ENCODE measurements around the gene FMC1.
"Not testable (repeated sequence)": the region's sequence is repeated elsewhere in the genome, so short reads cannot be mapped to it uniquely, and the experiment has no call there.

Gene FMC1

DNA sequence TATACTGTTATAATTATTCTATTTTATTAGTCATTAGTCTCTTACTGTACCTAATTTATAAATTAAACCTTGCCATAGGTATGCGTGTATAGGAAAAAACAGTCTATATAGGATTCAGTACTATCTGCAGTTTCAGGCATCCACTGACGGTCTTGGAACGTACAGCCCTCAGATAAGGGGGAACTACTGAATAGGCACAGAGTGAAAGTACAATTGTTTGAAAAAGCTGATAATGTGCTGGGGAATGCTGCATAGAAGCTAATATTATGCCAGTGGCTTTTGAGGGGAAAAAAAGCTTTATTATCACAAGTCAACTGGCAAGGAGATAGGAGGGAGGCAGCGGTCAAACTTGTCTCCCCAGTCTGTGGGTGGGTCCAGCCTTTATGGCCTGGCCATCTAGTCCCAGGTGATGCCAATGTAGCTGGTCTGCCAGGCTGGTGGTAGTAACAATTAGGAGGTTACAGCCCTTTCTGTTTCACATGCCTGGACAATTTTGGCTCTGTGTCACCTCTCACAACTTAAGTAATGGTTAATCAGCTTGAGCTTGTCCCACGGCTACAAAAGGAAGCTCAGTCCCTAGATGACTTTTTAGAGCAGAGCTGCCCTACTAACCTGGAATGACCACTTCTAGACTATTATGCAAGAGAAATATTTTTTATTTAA is 8.3 kb upstream of the FMC1 start:
- Mint-ChIP-seq H3K36me3 (ENCODE audit: low read depth) (no peaks in the 10 kb centered on the region), H3K4me1 (ENCODE audit: low read depth) (peaks cover 10% of the 10 kb centered on the region), H3K4me3 (no peak overlapping the region), H3K27me3 (no peaks in the 10 kb centered on the region), H3K27ac (no peak overlapping the region), H3K9me3 (no peaks in the 10 kb centered on the region)

DNA sequence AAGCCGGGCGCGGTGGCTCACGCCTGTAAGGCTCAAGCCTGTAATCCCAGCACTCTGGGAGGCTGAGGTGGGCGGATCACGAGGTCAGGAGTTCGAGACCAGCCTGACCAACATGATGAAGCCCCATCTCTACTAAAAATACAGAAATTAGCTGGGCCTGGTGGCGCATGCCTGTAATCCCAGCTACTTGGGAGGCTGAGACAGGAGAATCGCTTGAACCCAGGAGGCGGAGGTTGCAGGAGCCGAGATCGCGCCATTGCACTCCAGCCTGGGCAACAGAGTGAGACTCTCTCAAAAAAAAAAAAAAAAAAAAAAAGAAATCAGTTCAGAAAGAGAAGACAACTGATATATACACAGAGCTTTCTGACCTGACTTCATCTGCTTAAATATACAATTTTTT is 7.7 kb upstream of the FMC1 start:
- not testable (repeated sequence) for H3K27ac Mint-ChIP-seq, H3K4me3 Mint-ChIP-seq, H3K9me3 Mint-ChIP-seq

DNA sequence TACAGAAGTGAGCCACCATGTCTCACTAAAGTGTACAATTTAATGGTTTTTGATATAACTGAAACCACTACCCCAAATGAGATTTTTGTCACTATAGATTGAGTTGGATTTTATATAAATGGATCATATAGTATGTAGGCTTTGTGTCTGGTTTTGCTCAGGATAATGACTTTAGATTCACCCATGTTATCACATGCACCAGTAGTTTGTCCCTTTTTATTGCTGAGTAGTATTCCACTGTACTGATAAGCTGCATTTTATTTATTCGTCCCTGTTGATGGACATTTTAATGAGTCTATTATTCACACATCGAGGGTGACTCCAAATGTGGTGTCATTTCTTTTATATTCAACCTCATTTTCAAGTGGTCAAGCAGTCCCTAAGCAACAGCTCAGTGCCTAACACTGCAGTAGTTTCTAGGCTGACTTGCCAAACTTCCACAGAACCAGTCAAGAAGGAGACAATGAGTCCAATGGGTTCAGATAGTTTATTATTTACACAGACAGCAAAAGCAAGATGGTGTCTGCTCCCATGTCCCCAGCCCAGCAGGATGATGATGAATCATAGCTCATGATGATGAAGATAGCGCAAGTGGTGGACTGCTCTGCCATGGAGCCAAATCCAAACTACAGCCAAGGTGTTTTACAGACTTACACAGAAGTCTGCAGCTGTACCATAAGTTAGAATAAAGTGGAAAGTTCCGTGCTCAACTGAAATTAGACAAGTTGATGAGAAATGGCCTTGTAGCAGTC is 6.6 kb upstream of the FMC1 start:
- Mint-ChIP-seq H3K27me3 (no peaks in the 10 kb centered on the region), H3K4me1 (ENCODE audit: low read depth) (peaks cover 15% of the 10 kb centered on the region), H3K9me3 (peaks cover 6% of the 10 kb centered on the region), H3K4me3 (no peak overlapping the region), H3K36me3 (ENCODE audit: low read depth) (peaks cover 6% of the 10 kb centered on the region), H3K27ac (no peak overlapping the region)

More for the DNA sequence above, 7.7 kb upstream of the FMC1 start:
- H3K27me3 Mint-ChIP-seq; H3K36me3 Mint-ChIP-seq (ENCODE audit: low read depth): not testable (repeated sequence)
- H3K4me1 Mint-ChIP-seq (ENCODE audit: low read depth): peaks cover 10% of the 10 kb centered on the region

DNA sequence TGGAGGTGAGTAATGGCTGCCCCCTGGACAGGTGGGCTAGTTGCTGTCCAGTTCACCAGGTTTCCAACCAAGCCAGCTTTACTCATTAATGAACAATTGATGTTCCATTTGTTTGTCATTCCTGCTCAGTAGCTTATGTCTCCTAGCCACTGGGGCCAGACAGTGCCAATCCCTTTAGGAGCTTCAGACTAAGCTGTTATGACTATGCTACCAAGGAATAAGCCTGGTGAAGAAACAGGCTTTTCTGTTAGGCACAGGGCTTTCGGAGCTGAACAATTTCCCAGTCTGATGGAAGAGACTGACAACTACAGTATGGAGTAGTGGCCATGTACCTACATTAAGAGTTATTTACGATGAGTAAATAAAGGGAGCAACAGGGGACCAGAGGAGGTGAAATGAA is 2.1 kb upstream of the FMC1 start:
- H3K4me1 Mint-ChIP-seq (ENCODE audit: low read depth): peaks cover 24% of the 10 kb centered on the region
- H3K9me3 Mint-ChIP-seq: peaks cover 6% of the 10 kb centered on the region
- H3K27me3 Mint-ChIP-seq: peaks cover 4% of the 10 kb centered on the region
- peaks cover 15% of the 10 kb centered on the region for H3K36me3 Mint-ChIP-seq (ENCODE audit: low read depth)
- peak overlapping the region; percentile 81 for H3K27ac Mint-ChIP-seq
- H3K4me3 Mint-ChIP-seq: peak overlapping the region; percentile 94

DNA sequence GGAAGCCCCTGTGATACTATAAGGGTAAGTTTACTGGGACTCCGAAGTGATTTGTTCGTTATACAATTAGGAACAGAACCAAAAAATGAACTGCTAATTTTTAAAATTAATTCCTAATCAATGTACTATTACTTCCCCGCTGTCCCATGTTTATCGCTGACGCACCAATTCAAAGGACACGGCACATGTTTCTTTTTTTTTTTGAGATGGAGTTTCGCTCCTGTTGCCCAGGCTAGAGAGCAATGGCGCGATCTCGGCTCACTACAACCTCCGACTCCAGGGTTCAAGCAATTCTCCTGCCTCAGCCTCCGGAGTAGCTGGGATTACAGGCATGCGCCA is 1.5 kb upstream of the FMC1 start:
- H3K27ac Mint-ChIP-seq: peak overlapping the region; percentile 99
- H3K36me3 Mint-ChIP-seq (ENCODE audit: low read depth): peaks cover 19% of the 10 kb centered on the region
- H3K9me3 Mint-ChIP-seq: peaks cover 6% of the 10 kb centered on the region
- peaks cover 4% of the 10 kb centered on the region for H3K27me3 Mint-ChIP-seq
- peak overlapping the region; percentile 94 for H3K4me3 Mint-ChIP-seq
- H3K4me1 Mint-ChIP-seq (ENCODE audit: low read depth): peaks cover 24% of the 10 kb centered on the region

DNA sequence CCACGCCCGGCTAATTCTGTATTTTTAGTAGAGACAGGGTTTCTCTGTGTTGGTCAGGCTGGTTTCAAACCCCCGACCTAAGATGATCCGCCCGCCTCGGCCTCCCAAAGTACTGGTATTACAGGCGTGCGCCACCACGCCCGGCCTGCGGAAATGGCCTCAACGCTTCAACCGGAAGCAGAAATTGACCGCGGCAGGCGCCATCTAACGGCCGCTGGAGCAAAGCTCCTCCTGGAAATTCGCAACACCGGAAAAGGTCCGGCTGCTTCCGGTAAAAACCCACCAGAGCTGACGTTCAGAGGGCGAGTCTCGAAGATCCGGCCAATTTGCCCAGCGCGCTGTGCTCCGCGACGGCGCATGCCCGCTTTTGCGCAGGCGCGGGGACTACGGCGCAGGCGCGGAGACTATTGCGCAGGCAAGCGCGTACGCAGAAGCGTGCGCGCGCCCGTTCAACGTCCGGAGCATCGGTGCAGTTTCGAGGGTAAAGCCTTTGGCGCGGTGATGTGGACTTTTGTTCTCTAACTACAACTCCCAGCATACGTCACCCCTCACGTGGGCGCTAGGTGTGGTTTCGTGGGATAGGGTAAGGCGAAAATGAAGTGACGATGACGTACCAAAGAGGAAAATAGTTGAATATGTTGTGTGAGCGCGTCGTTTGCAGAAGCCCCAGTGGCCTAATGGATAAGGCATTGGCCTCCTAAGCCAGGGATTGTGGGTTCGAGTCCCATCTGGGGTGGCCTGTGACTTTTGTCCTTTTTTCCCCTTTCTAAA is 915 bp upstream of the FMC1 start:
- peaks cover 27% of the 10 kb centered on the region for H3K4me1 Mint-ChIP-seq (ENCODE audit: low read depth)
- H3K27me3 Mint-ChIP-seq: peaks cover 4% of the 10 kb centered on the region
- H3K27ac Mint-ChIP-seq: peak overlapping the region; percentile 99
- H3K36me3 Mint-ChIP-seq (ENCODE audit: low read depth): peaks cover 23% of the 10 kb centered on the region
- peaks cover 6% of the 10 kb centered on the region for H3K9me3 Mint-ChIP-seq
- peak overlapping the region; percentile 94 for H3K4me3 Mint-ChIP-seq

DNA sequence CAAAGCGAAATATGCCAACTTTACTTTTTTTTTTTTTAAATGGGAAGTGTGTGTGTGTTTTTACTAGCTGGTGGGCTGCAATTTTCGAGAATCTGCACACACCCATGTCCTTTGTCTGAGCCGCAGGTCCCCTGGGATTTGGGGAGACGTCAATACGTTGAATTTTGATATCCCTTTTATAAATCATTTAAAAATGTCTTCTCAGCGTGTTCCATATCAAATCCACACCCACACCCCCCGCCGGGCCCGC is 404 bp upstream of the FMC1 start:
- peaks cover 6% of the 10 kb centered on the region for H3K9me3 Mint-ChIP-seq
- H3K36me3 Mint-ChIP-seq (ENCODE audit: low read depth): peaks cover 26% of the 10 kb centered on the region
- peaks cover 27% of the 10 kb centered on the region for H3K4me1 Mint-ChIP-seq (ENCODE audit: low read depth)
- peak overlapping the region; percentile 94 for H3K4me3 Mint-ChIP-seq
- peak overlapping the region; percentile 99 for H3K27ac Mint-ChIP-seq
- peaks cover 4% of the 10 kb centered on the region for H3K27me3 Mint-ChIP-seq

DNA sequence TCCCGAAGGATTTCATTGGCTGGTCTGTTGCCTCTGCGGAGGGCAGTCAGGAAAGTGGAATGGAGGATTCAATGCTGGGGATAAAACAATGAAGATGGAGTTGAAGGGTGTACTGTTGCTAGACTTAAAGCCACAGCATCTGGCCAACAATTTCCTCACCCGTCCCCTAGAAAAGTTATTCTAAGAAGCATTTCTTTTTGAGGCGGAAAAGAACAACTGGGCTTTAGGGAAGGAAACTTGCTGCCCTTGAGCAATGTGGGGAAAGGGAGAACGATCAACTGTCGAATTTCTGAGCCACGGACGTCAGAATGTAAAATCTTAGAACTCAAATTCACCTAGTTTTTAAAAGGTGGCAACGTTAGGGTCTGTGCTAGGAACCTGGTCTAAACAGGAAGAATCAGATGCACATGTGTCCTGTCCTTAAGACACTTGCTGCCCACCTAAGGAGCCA is 664 bp downstream of the FMC1 start:
- Mint-ChIP-seq H3K9me3 (peaks cover 6% of the 10 kb centered on the region), H3K4me1 (ENCODE audit: low read depth) (peaks cover 27% of the 10 kb centered on the region), H3K36me3 (ENCODE audit: low read depth) (peaks cover 35% of the 10 kb centered on the region), H3K27me3 (peaks cover 4% of the 10 kb centered on the region), H3K27ac (peak overlapping the region; percentile 99), H3K4me3 (peak overlapping the region; percentile 94)

DNA sequence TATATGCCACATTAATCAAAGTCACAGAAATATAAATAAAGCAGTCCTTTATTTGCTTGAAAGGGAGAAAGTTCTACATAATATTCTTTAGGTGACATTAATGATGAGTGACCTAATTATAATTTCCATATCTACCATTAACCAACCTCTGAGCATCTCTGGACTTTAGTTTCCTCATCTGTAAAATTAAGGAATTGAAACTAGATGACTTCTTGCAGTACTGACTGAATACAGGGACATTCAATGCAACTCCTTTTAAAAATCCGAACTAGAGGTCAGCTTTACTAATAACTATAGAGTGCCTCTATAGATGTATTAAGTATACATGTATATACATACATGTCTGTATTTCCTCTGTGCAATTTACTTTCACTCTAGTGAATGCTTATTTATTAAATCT is 3.9 kb downstream of the FMC1 start:
- Mint-ChIP-seq H3K27me3 (peaks cover 4% of the 10 kb centered on the region), H3K36me3 (ENCODE audit: low read depth) (peaks cover 45% of the 10 kb centered on the region), H3K4me1 (ENCODE audit: low read depth) (peaks cover 23% of the 10 kb centered on the region), H3K27ac (no peak overlapping the region), H3K9me3 (no peaks in the 10 kb centered on the region), H3K4me3 (no peak overlapping the region)

DNA sequence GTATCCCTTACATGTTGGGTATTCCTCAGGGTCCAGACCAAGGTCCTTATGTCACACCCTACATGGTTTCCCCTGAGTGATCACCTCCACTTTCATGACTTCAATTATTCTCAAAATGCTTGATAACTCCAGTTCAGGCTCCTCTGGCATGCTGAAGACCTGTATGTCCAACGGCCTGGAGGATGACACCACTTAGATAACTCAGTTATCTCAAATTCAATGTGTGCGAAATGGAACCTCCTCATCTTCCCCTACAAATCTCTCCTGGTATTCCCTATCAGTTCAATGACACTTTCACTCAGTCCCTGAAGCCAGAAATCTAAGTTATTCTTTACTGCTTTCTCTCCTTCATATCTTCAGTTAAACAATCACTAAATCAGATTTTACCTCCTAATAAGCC is 9.9 kb downstream of the FMC1 start:
- Mint-ChIP-seq H3K9me3 (no peaks in the 10 kb centered on the region), H3K27me3 (no peaks in the 10 kb centered on the region), H3K36me3 (ENCODE audit: low read depth) (peaks cover 49% of the 10 kb centered on the region), H3K4me3 (no peak overlapping the region), H3K27ac (no peak overlapping the region), H3K4me1 (ENCODE audit: low read depth) (no peaks in the 10 kb centered on the region)

DNA sequence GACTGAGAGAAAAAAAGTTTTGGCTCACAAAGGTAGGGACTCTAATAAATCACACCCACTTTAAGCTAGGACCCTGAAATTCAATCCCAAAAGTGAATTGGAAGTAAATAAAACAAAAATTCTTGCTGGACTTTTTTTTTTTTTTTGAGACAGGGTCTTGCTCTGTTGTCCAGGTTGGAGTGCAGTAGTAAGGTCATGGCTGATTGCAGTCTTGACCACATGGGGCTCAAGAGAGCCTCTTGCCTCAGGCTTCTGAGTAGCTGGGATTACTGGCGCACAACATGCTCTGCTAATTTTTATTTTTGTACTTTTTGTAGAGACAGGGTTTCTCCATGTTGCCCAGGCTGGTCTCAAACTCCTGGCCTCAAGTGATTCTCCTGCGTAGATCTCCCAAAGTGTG is 13.6 kb downstream of the FMC1 start:
- H3K36me3 Mint-ChIP-seq (ENCODE audit: low read depth): peaks cover 26% of the 10 kb centered on the region
- H3K4me3 Mint-ChIP-seq: no peak overlapping the region

DNA sequence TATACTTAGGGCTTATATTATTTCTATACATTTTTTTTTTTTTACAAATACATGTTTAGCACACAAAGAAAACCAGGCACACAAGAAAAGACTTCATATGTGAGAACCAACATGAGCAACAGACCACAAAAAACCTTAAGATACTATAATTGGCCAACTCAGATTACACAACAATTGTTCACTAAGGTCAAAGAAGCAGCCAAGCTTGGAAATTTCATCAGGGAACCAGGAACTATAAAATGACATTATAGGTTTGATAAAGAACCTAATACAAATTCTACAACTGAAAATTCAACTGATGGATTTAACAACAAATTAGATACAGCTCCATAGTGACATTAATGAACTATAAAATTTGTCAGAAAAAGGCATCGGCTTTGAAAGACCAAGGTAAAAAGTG is 14.2 kb downstream of the FMC1 start:
- no peaks in the 10 kb centered on the region for H3K27me3 Mint-ChIP-seq
- peak overlapping the region; percentile 33 for H3K27ac Mint-ChIP-seq
- peaks cover 14% of the 10 kb centered on the region for H3K4me1 Mint-ChIP-seq (ENCODE audit: low read depth)
- peaks cover 22% of the 10 kb centered on the region for H3K36me3 Mint-ChIP-seq (ENCODE audit: low read depth)
- no peak overlapping the region for H3K4me3 Mint-ChIP-seq
- H3K9me3 Mint-ChIP-seq: no peaks in the 10 kb centered on the region

More for the DNA sequence above, 13.6 kb downstream of the FMC1 start:
- no peaks in the 10 kb centered on the region for H3K9me3 Mint-ChIP-seq
- H3K4me1 Mint-ChIP-seq (ENCODE audit: low read depth): peaks cover 14% of the 10 kb centered on the region
- H3K27me3 Mint-ChIP-seq: no peaks in the 10 kb centered on the region
- no peak overlapping the region for H3K27ac Mint-ChIP-seq

DNA sequence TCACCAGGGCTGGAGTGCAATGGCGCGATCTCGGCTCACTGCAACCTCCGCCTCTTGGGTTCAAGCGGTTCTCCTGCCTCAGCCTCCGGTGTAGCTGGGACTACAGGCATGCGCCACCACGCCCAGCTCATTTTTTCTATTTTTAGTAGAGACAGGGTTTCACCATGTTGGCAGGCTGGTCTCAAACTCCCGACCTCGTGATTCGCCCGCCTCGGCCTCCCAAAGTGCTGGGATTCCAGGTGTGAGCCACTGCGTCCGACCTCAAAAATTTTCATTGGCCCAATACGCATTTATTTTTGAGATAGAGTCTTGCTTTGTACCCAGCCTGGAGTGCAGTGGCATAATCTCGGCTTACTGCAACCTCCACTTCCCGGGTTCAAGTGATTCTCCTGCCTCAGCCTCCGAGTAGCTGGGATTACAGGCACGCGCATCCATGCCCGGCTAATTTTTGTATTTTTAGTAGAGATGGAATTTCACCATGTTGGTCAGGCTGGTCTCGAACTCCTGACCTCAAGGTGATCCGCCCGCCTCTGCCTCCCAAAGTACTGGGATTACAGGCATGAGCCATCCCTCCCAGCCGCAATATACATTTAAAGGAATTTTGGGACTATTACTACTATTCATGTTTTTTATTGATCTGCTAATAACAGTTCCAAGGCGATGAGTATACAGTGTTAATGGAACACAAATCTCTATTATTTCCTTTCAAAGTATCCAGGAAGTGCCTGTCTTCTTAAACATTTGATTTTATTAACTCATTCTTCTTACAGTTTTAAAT is 16.8 kb downstream of the FMC1 start:
- peak overlapping the region; percentile 99 for H3K27ac Mint-ChIP-seq
- H3K4me1 Mint-ChIP-seq (ENCODE audit: low read depth): peaks cover 37% of the 10 kb centered on the region
- H3K36me3 Mint-ChIP-seq (ENCODE audit: low read depth): peaks cover 28% of the 10 kb centered on the region
- H3K4me3 Mint-ChIP-seq: peak overlapping the region; percentile 96
- H3K9me3 Mint-ChIP-seq, H3K27me3 Mint-ChIP-seq: not testable (repeated sequence)

DNA sequence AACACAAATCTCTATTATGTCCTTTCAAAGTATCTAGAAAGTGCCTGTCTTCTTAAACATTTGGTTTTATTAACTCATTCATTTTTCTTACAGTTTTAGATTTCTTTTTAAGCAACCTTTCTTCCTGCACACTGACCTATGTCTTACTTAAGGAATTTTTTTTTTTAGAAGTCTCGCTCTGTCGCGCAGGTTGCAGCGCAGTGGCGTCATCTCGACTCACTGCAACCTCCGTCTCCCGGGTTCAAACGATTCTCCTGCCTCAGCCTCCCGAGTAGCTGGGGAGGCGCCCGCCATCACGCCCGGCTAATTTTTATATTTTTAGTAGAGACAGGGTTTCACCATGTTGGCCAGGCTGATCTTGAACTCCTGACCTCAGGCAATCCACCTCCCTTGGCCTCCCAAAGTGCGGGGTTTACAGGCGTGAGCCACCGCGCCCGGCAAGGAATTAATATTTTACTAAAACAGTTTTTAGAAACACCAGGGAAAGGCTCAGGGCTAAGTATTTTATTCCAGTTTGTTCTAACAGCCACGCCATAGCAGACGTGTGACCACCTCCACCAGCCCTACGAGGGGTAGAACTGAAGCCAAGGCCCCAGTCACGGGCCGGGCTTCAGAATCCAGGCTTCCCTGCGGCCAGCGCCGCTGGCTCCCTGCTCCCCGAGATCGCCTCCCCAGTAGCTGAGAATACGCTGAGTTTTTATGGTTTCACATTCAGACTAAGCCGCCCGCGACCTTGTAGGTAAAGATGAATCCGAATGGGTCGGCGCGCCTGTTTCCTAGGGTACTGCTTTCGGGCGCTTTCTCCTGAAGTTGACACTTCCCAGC is 17.6 kb downstream of the FMC1 start:
- Mint-ChIP-seq H3K27me3 (no peaks in the 10 kb centered on the region), H3K27ac (peak overlapping the region; percentile 99), H3K9me3 (no peaks in the 10 kb centered on the region), H3K36me3 (ENCODE audit: low read depth) (peaks cover 36% of the 10 kb centered on the region), H3K4me3 (peak overlapping the region; percentile 96), H3K4me1 (ENCODE audit: low read depth) (peaks cover 41% of the 10 kb centered on the region)

Data from stimulated activated naive CD8-positive, alpha-beta T cell treated with anti-CD3 and anti-CD28 coated beads, Interleukin-15, Interleukin-2, amounts not matched to agents 100 ng/mL and 50 ng/mL, for 24 hours (primary cell).